ENCODE results near the gene SORBS1. TPM values are rescaled to one million over a fixed set of nuclear protein-coding genes. Genes with fewer than 3 reads are reported as not detected.

Gene SORBS1
- total and polyA plus RNA-seq, 2 experiments from 2014 or later: 11.0 to 20.6 TPM

DNA sequence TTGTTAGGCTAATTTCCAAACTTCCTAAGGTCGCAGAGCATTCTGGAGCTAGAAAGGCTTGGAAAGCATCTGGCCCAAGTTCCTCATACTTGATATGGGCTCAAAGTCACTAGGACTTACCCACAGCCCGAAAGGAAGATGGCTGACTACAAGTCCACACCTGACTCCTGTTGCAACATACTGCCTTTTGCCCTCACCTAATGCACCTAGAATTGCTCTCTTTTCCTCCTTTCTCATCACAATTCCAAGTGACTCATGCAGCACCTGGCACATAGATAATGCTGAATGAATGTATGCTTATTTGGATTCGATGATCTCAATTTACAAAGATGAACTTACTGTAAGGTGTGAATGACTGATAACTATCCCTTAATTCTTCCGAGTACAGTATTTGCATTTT, 131.5 kb downstream of the SORBS1 start:
- H3K9me3 ChIP-seq (ENCODE audit: low read depth): no peaks in the 10 kb centered on the region
- H3K27me3 ChIP-seq: no peaks in the 10 kb centered on the region
- no peak for TF ChIP-seq CTCF (IDR thresholded peaks at IDR 0.05; ENCODE audit: low read depth, low read length)
- no peak for DNase-seq (ENCODE audit: low read depth in 1 of 2, low spot score in 1 of 2)
- no peaks in the 10 kb centered on the region for H3K36me3 ChIP-seq
- no peaks in the 10 kb centered on the region for H3K4me1 ChIP-seq (ENCODE audit: low read depth)
- H3K4me3 ChIP-seq: no peak overlapping the region
- H3K27ac ChIP-seq: no peak overlapping the region

DNA sequence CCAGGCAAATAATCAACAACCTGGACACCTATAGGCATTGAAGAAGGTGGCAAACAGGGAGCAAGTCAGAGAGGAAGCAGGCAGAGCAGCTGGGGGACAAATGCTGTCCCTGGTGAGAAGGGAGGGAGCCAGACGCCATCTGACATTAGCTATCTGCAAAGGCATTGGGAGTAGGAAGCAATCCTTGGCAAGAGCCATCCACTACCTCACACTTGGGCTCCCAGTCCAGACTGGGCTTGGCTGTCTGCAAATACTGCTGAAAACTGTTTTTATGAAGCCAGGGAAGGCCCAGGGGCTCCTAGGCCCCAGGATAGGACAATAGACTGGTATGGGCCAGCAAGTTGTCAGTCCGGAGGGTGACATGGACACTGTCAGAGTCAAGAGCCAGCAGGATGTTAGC, 132.5 kb downstream of the SORBS1 start:
- no peak for TF ChIP-seq CTCF (IDR thresholded peaks at IDR 0.05; ENCODE audit: low read depth, low read length)
- Histone ChIP-seq H3K27me3 (no peaks in the 10 kb centered on the region), H3K4me3 (no peak overlapping the region), H3K27ac (no peak overlapping the region), H3K9me3 (ENCODE audit: low read depth) (no peaks in the 10 kb centered on the region), H3K36me3 (no peaks in the 10 kb centered on the region), H3K4me1 (ENCODE audit: low read depth) (no peaks in the 10 kb centered on the region)
- DNase-seq (ENCODE audit: low read depth in 1 of 2, low spot score in 1 of 2): no peak

DNA sequence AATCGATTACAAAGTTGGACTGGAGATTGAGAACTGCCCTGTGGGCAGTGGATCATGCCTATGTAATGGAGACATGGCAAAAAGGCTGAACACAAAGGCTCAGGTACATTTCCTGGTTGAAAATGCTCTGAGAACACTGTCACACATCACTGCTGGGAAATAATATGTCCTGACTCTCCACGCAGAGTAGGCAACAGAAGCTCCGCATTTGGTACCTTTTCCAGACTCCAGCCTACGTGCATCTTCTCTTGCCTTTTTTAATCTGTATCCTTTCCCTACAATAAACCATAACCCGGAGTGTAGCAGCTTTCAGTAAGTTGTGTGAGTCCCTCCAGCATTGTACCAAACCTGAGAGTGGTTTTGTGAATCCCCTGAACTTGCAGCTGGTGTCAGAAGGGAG, 134.7 kb downstream of the SORBS1 start:
- Histone ChIP-seq H3K36me3 (no peaks in the 10 kb centered on the region), H3K9me3 (ENCODE audit: low read depth) (no peaks in the 10 kb centered on the region), H3K27ac (no peak overlapping the region), H3K27me3 (no peaks in the 10 kb centered on the region), H3K4me1 (ENCODE audit: low read depth) (no peaks in the 10 kb centered on the region), H3K4me3 (no peak overlapping the region)
- TF ChIP-seq CTCF (IDR thresholded peaks at IDR 0.05; ENCODE audit: low read depth, low read length): no peak
- no peak for DNase-seq (ENCODE audit: low read depth in 1 of 2, low spot score in 1 of 2)

DNA sequence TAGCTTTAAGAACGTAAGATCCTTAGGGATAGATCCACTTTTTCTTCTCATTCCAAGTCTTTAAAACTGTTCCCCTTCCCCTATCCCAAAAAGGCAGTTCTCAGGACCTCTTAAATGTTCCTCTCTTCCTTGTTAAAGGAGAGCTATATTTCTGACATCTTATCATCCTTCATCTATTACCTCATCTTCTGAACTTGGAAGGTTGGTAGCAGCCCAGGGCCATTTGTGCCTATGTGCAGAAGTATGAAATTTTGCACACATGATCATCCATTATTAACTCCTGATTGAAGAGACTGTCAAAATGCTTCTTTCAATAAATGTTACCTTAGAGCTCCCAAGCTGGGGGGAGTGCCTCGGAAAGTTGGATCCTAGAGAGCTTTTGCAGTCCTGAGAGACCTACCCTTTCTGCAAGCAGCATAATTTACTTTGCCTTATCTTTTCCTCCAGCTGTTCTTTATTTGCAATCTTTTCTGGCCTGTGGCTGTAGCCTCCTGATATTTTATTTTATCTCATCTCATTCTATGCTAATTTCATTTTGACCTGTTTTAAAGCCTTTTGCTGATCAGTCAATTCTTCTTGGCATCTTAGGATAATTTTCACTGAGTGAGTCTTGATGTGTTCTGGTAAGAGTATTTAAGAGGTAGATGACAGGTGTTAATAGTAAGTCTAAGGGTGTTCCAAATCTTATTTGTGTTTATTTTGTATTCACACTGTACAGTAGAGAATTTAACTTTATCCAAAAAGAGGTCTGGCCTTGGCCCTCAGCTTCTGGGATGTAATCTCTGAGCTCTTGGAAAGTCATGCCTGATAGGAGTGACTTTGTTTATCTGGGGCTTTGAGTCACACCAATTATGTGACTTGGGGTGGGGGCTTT, 135.3 kb downstream of the SORBS1 start:
- DNase-seq (ENCODE audit: low read depth in 1 of 2, low spot score in 1 of 2): no peak
- Histone ChIP-seq H3K9me3 (ENCODE audit: low read depth) (no peaks in the 10 kb centered on the region), H3K27me3 (no peaks in the 10 kb centered on the region), H3K27ac (no peak overlapping the region), H3K4me3 (no peak overlapping the region), H3K36me3 (no peaks in the 10 kb centered on the region), H3K4me1 (ENCODE audit: low read depth) (no peaks in the 10 kb centered on the region)
- TF ChIP-seq CTCF (IDR thresholded peaks at IDR 0.05; ENCODE audit: low read depth, low read length): no peak

GRCh38 chr10:95423164-95424005, 137.8 kb downstream of the SORBS1 start:
- no peaks in the 10 kb centered on the region for H3K9me3 ChIP-seq (ENCODE audit: low read depth)
- TF ChIP-seq CTCF (IDR thresholded peaks at IDR 0.05; ENCODE audit: low read depth, low read length): no peak
- DNase-seq (ENCODE audit: low read depth in 1 of 2, low spot score in 1 of 2): no peak
- no peak overlapping the region for H3K27ac ChIP-seq
- H3K27me3 ChIP-seq: no peaks in the 10 kb centered on the region
- H3K4me1 ChIP-seq (ENCODE audit: low read depth): no peaks in the 10 kb centered on the region
- H3K4me3 ChIP-seq: no peak overlapping the region
- no peaks in the 10 kb centered on the region for H3K36me3 ChIP-seq
